Hippocampal formation (tissue), 2 donors: ENCODE measurements around the gene CHAT.
"Not testable (repeated sequence)": the region's sequence is repeated elsewhere in the genome, so short reads cannot be mapped to it uniquely, and the experiment has no call there.

Experiments used
- DNase-seq, 2 donors: peaks; one replicate each; lab custom pipeline; 2025; lab: John Stamatoyannopoulos, UW

The CHAT gene

GRCh38 chr10:49653273-49653929, 39.6 kb downstream of the CHAT start:
- no peak for DNase-seq

- DNase-seq: no peak
These were observed 40.3 kb downstream of the CHAT start for GRCh38 chr10:49654036-49654693.

- DNase-seq: no peak
These were observed 41.3 kb downstream of the CHAT start for GRCh38 chr10:49655099-49655498.

- DNase-seq: no peak
These were observed 43.1 kb downstream of the CHAT start for GRCh38 chr10:49656845-49657493.

GRCh38 chr10:49657606-49658005, 43.8 kb downstream of the CHAT start:
- DNase-seq: no peak

GRCh38 chr10:49661140-49661856, 47.5 kb downstream of the CHAT start:
- DNase-seq: no peak

- no peak for DNase-seq
These were observed 48.5 kb downstream of the CHAT start for GRCh38 chr10:49662169-49662830.

- DNase-seq: no peak
These were observed 49.8 kb downstream of the CHAT start for GRCh38 chr10:49663596-49663995.

GRCh38 chr10:49664006-49664841, 50.4 kb downstream of the CHAT start:
- no peak for DNase-seq

- DNase-seq: no peak
These were observed 51.1 kb downstream of the CHAT start for GRCh38 chr10:49664842-49665355.

- DNase-seq: no peak
These were observed 52.3 kb downstream of the CHAT start for GRCh38 chr10:49666054-49666615.

GRCh38 chr10:49666685-49667084, 52.8 kb downstream of the CHAT start:
- DNase-seq: no peak

- DNase-seq: no peak
These were observed 54.2 kb downstream of the CHAT start for GRCh38 chr10:49667991-49668390.

GRCh38 chr10:49668684-49669083, 54.8 kb downstream of the CHAT start:
- no peak for DNase-seq

GRCh38 chr10:49678827-49679479, 65.1 kb downstream of the CHAT start:
- no peak for DNase-seq

- DNase-seq: peak in 1 of 2 donors; percentile 13
These were observed 65.7 kb downstream of the CHAT start, which contains the start of gene C10orf53 for GRCh38 chr10:49679480-49679893. TSS of gene C10orf53 (plus strand) at chr10:49679651. CDS start at chr10:49679698, 47 bp downstream.

- DNase-seq: not testable (repeated sequence)
These were observed 68.6 kb downstream of the CHAT start for GRCh38 chr10:49682449-49682848.

GRCh38 chr10:49682879-49683278, 69.0 kb downstream of the CHAT start:
- DNase-seq: no peak

GRCh38 chr10:49686651-49687050, 72.8 kb downstream of the CHAT start:
- no peak for DNase-seq
